Loucy (cell line): ENCODE results near the gene RPS3.

Experiments
- H2AFZ ChIP-seq: fragments of 200-600 bp; sonication (generic); 2 replicates; pipeline ENCODE4 v1.6.0; 2016; ENCODE audit warnings: antibody characterized with exemption, mild to moderate bottlenecking, low read length, moderate library complexity
- H3F3A ChIP-seq: fragments of 200-600 bp; 2 replicates; pipeline ENCODE4 v1.6.0; 2016; ENCODE audit warnings: antibody characterized with exemption, low read depth, mild to moderate bottlenecking
- H3K27me3 ChIP-seq: fragments of 200-600 bp; sonication (generic); 2 replicates; pipeline ENCODE4 v1.6.1; 2014; ENCODE audit warnings: low read length, mild to moderate bottlenecking; ENCODE audit not compliant: insufficient read depth, poor library complexity, severe bottlenecking
- H3K36me3 ChIP-seq: fragments of 200-600 bp; sonication (generic); 2 replicates; pipeline ENCODE4 v1.6.1; 2016; ENCODE audit warnings: low read length; ENCODE audit not compliant: insufficient read depth
- H3K4me1 ChIP-seq: fragments of 200-600 bp; sonication (generic); 2 replicates; pipeline ENCODE4 v1.5.1; 2014; ENCODE audit warnings: low read length, mild to moderate bottlenecking; ENCODE audit not compliant: insufficient read depth, poor library complexity, severe bottlenecking
- H3K4me2 ChIP-seq: fragments of 200-600 bp; sonication (generic); 2 replicates; pipeline ENCODE4 v1.6.0; 2014; ENCODE audit warnings: antibody characterized with exemption, low read length, low read depth, mild to moderate bottlenecking; ENCODE audit not compliant: poor library complexity, severe bottlenecking
- H3K4me3 ChIP-seq: fragments of 200-600 bp; sonication (generic); 2 replicates; pipeline ENCODE4 v1.5.1; 2014; ENCODE audit warnings: low read length, mild to moderate bottlenecking, mixed read lengths; ENCODE audit not compliant: poor library complexity, severe bottlenecking
- H3K79me2 ChIP-seq: fragments of 200-600 bp; sonication (generic); 2 replicates; pipeline ENCODE4 v1.6.1; 2014; ENCODE audit warnings: low read length; ENCODE audit not compliant: insufficient read depth
- H3K9ac ChIP-seq: fragments of 200-600 bp; sonication (generic); 2 replicates; pipeline ENCODE4 v1.6.0; 2014; ENCODE audit warnings: mild to moderate bottlenecking, low read depth, low read length, moderate library complexity; ENCODE audit not compliant: poor library complexity, severe bottlenecking
- H3K9me2 ChIP-seq: fragments of 200-600 bp; sonication (generic); replicated peaks from 2 replicates; pipeline ENCODE4 v1.6.1; 2016; ENCODE audit warnings: low read depth, low read length, mixed read lengths
- H3K9me3 ChIP-seq: fragments of 200-600 bp; sonication (generic); 2 replicates; pipeline ENCODE4 v1.6.1; 2014; ENCODE audit warnings: mild to moderate bottlenecking, antibody characterized with exemption, low read length, low read depth; ENCODE audit not compliant: insufficient read depth
- H4K20me1 ChIP-seq: fragments of 200-600 bp; sonication (generic); 2 replicates; pipeline ENCODE4 v1.6.0; 2014; ENCODE audit warnings: antibody characterized with exemption, low read length, mild to moderate bottlenecking; ENCODE audit not compliant: insufficient read depth, poor library complexity, severe bottlenecking
- CTCF ChIP-seq: fragments of 200-600 bp; sonication (generic); conservative IDR thresholded peaks from 2 replicates; pipeline ENCODE4 v1.5.1; 2014; ENCODE audit warnings: mild to moderate bottlenecking, antibody characterized with exemption, low read length
- EZH2phosphoT487 ChIP-seq: fragments of 200-600 bp; IDR thresholded peaks from 2 replicates; pipeline ENCODE4 v1.6.1; 2018; ENCODE audit warnings: antibody characterized with exemption, mild to moderate bottlenecking, moderate library complexity, borderline replicate concordance

The RPS3 gene

GRCh38 chr11:75420224-75421034 lies 21.1 kb downstream of the RPS3 start:
- no peaks in the 10 kb centered on the region for H3F3A ChIP-seq
- no peaks in the 10 kb centered on the region for H3K9me3 ChIP-seq
- TF ChIP-seq EZH2phosphoT487 (no peak), CTCF (no peak)
- H3K4me3 ChIP-seq = no peak overlapping the region
- H2AFZ ChIP-seq = no peak overlapping the region
- no peaks in the 10 kb centered on the region for H3K36me3 ChIP-seq
- H4K20me1 ChIP-seq = no peaks in the 10 kb centered on the region
- H3K9me2 ChIP-seq = no peaks in the 10 kb centered on the region
- H3K27me3 ChIP-seq = no peaks in the 10 kb centered on the region
- H3K79me2 ChIP-seq = no peaks in the 10 kb centered on the region
- no peaks in the 10 kb centered on the region for H3K4me1 ChIP-seq
- H3K4me2 ChIP-seq = no peak overlapping the region
- no peak overlapping the region for H3K9ac ChIP-seq

- Histone ChIP-seq H3K4me2 (no peak overlapping the region), H3K79me2 (no peaks in the 10 kb centered on the region), H3K36me3 (no peaks in the 10 kb centered on the region), H3K9me3 (no peaks in the 10 kb centered on the region), H4K20me1 (no peaks in the 10 kb centered on the region), H3K4me1 (no peaks in the 10 kb centered on the region), H3K9me2 (no peaks in the 10 kb centered on the region), H3K4me3 (no peak overlapping the region), H3K27me3 (no peaks in the 10 kb centered on the region), H3K9ac (no peak overlapping the region), H2AFZ (no peak overlapping the region), H3F3A (no peaks in the 10 kb centered on the region)
- TF ChIP-seq EZH2phosphoT487 = no peak
- no peak for TF ChIP-seq CTCF
These were observed 21.8 kb downstream of the RPS3 start for GRCh38 chr11:75421035-75421602.

GRCh38 chr11:75421902-75422247 lies 22.6 kb downstream of the RPS3 start:
- TF ChIP-seq CTCF = no peak
- no peak for TF ChIP-seq EZH2phosphoT487
- no peaks in the 10 kb centered on the region for H3K9me3 ChIP-seq
- no peak overlapping the region for H3K9ac ChIP-seq
- no peak overlapping the region for H3K4me2 ChIP-seq
- no peaks in the 10 kb centered on the region for H3K36me3 ChIP-seq
- no peaks in the 10 kb centered on the region for H3K4me1 ChIP-seq
- H3F3A ChIP-seq = no peaks in the 10 kb centered on the region
- H3K27me3 ChIP-seq = no peaks in the 10 kb centered on the region
- H3K4me3 ChIP-seq = no peak overlapping the region
- no peaks in the 10 kb centered on the region for H3K9me2 ChIP-seq
- no peaks in the 10 kb centered on the region for H3K79me2 ChIP-seq
- no peak overlapping the region for H2AFZ ChIP-seq
- no peaks in the 10 kb centered on the region for H4K20me1 ChIP-seq
